HepG2 (cell line): ENCODE data around the gene CALML6. TPM values are rescaled to one million over a fixed set of nuclear protein-coding genes. Genes with fewer than 3 reads are reported as not detected.

ENCODE experiments used
- BRF2 ChIP-seq: sonication (generic); formaldehyde crosslinking; IDR thresholded peaks from 2 replicates; pipeline ENCODE4 v1.8.1; 2022; ENCODE audit warnings: mild to moderate bottlenecking, missing genetic modification reagents
- DRAP1 ChIP-seq: IDR thresholded peaks from 2 replicates; pipeline ENCODE4 v1.6.1; 2016; ENCODE audit warnings: missing genetic modification reagents, missing compliant biosample characterization
- GPBP1L1 ChIP-seq: sonication (generic); formaldehyde crosslinking; IDR thresholded peaks from 2 replicates; pipeline ENCODE4 v1.5.0; 2020; ENCODE audit warnings: mild to moderate bottlenecking, missing genetic modification reagents
- HOMEZ ChIP-seq: IDR thresholded peaks from 2 replicates; pipeline ENCODE4 v1.6.1; 2016; ENCODE audit warnings: low read depth
- MEIS2 ChIP-seq: sonication (generic); formaldehyde crosslinking; IDR thresholded peaks from 2 replicates; pipeline ENCODE4 v1.9.0; 2021; ENCODE audit warnings: mild to moderate bottlenecking, missing genetic modification reagents
- NCOA1 ChIP-seq: sonication (generic); formaldehyde crosslinking; IDR thresholded peaks from 2 replicates; pipeline ENCODE4 v1.9.0; 2021; ENCODE audit warnings: missing genetic modification reagents
- ONECUT2 ChIP-seq: sonication (generic); formaldehyde crosslinking; IDR thresholded peaks from 2 replicates; pipeline ENCODE4 v1.4.0; 2020; ENCODE audit warnings: missing genetic modification reagents
- PATZ1 ChIP-seq: sonication (generic); formaldehyde crosslinking; IDR thresholded peaks from 2 replicates; pipeline ENCODE4 v1.4.0; 2020; ENCODE audit warnings: missing genetic modification reagents
- POLR2A ChIP-seq, 2 experiments: IDR thresholded peaks; 2 replicates each; pipeline ENCODE4 v1.6.1; 2011; ENCODE audit warnings: low read depth in 2 of 2, low read length in 2 of 2, mild to moderate bottlenecking in 1 of 2, moderate library complexity in 1 of 2; ENCODE audit not compliant: insufficient read depth in 1 of 2
- SMARCE1 ChIP-seq: fragments of 450-650 bp; IDR thresholded peaks from 2 replicates; pipeline ENCODE4 v1.6.1; 2017; ENCODE audit warnings: borderline replicate concordance
- YY1 ChIP-seq: IDR thresholded peaks from 2 replicates; pipeline ENCODE4 v1.6.1; 2011; ENCODE audit warnings: low read length, low read depth, moderate library complexity, mild to moderate bottlenecking; ENCODE audit not compliant: insufficient read depth, insufficient replicate concordance
- ZNF710 ChIP-seq: sonication (generic); formaldehyde crosslinking; IDR thresholded peaks from 2 replicates; pipeline ENCODE4 v1.5.0; 2020; ENCODE audit warnings: mild to moderate bottlenecking, missing genetic modification reagents, borderline replicate concordance
- ZNF770 ChIP-seq: sonication (generic); formaldehyde crosslinking; IDR thresholded peaks from 2 replicates; pipeline ENCODE4 v1.5.0; 2020; ENCODE audit warnings: mild to moderate bottlenecking, missing genetic modification reagents
- ZNF777 ChIP-seq: sonication (generic); formaldehyde crosslinking; IDR thresholded peaks from 2 replicates; pipeline ENCODE4 v1.4.0; 2020; ENCODE audit warnings: missing genetic modification reagents
- ZXDC ChIP-seq: sonication (generic); formaldehyde crosslinking; IDR thresholded peaks from 2 replicates; pipeline ENCODE4 v1.5.0; 2020; ENCODE audit warnings: mild to moderate bottlenecking, missing genetic modification reagents
- polyA plus RNA-seq, 8 experiments: library from polyadenylated mRNA; depleted of rRNA in 3 of 8; stranded (reverse) in 7 of 8; unstranded in 1 of 8; fragments of >200 nt; fragmentation: Illumina TruSeq in 4 of 8; extraction: Trizol in 4 of 8; gene quantifications; 2 replicates each; pipeline versions ENCODE4 v1.2.1 to v1.2.3, GENCODE V29; 2011 to 2016; ENCODE audit warnings: low read depth in 4 of 8, missing spikeins in 1 of 8, mixed read lengths in 1 of 8; ENCODE audit not compliant: insufficient read depth in 1 of 8
- total RNA-seq, 5 experiments: library from RNA; depleted of rRNA; stranded (reverse); fragments of >200 nt; fragmentation: Illumina TruSeq; extraction: Trizol; gene quantifications; 2 replicates each; pipeline ENCODE4 v1.2.3, GENCODE V29; 2016; ENCODE audit warnings: low read depth in 1 of 5

The CALML6 gene
- total and polyA plus RNA-seq, 2 of the 13 experiments (the other 11 are each of a cell fraction or from before 2014, with no cell fraction given): 0.11 to 0.12 TPM

GRCh38 chr1:1891349-1892078, 23.5 kb upstream of the CALML6 start (continued):
- TF ChIP-seq NCOA1 (CRISPR knock-in tag): no peak
- no peak for TF ChIP-seq MEIS2 (CRISPR knock-in tag)
- TF ChIP-seq ZNF777 (CRISPR knock-in tag): no peak
- peak; percentile 73 for TF ChIP-seq ZNF710 (CRISPR knock-in tag)
- TF ChIP-seq GPBP1L1 (CRISPR knock-in tag): no peak
- TF ChIP-seq ZNF770 (CRISPR knock-in tag): 0 out of 2 replicates have a peak, but pooled peaks have one; percentile 42
- TF ChIP-seq POLR2A (IDR thresholded peaks at IDR 0.05; ENCODE audit: insufficient read depth in 1 of 2, low read depth in 2 of 2, low read length in 2 of 2): peak in 1 of 2 experiments; percentile 64; a peak in 2 of 4 replicates
- TF ChIP-seq HOMEZ (CRISPR knock-in tag): no peak
- TF ChIP-seq ZXDC (CRISPR knock-in tag): no peak
- no peak for TF ChIP-seq ONECUT2
- TF ChIP-seq PATZ1: peak; percentile 89
- no peak for TF ChIP-seq BRF2
- no peak for TF ChIP-seq DRAP1 (CRISPR knock-in tag)
- TF ChIP-seq SMARCE1: no peak
- no peak for TF ChIP-seq YY1
